Colonic mucosa (tissue), 4 donors: Measurements from ENCODE around the gene ATF6. TPM values are rescaled to one million over a fixed set of nuclear protein-coding genes. Genes with fewer than 3 reads are reported as not detected.

Experiments used
- DNase-seq: peaks from one replicate; pipeline ENCODE4 v3.0.0-alpha.2; 2020
- H3K27ac ChIP-seq: fragments of 200-600 bp; one replicate; pipeline ENCODE4 v1.8.0; 2021
- H3K27me3 ChIP-seq: fragments of 200-600 bp; one replicate; pipeline ENCODE4 v1.8.0; 2021
- H3K36me3 ChIP-seq: fragments of 200-600 bp; one replicate; pipeline ENCODE4 v1.8.0; 2021
- H3K4me1 ChIP-seq: fragments of 200-600 bp; one replicate; pipeline ENCODE4 v1.8.0; 2021; ENCODE audit warnings: mild to moderate bottlenecking
- H3K4me3 ChIP-seq: fragments of 200-600 bp; one replicate; pipeline ENCODE4 v1.8.0; 2021
- H3K9ac ChIP-seq, 2 donors: one replicate each; pipeline ENCODE4 v1.7.0; 2013; ENCODE audit warnings: control low read depth in 2 of 2, low read depth in 2 of 2, low read length in 2 of 2
- H3K9me3 ChIP-seq: fragments of 200-600 bp; one replicate; pipeline ENCODE4 v1.8.0; 2021
- intact Hi-C: fragments of 100-400 bp; cut with DNase I; formaldehyde crosslinking; loops from one replicate; pipeline ENCODE4 v1.14.1; 2022
- total RNA-seq, 2 donors: library from RNA; stranded (reverse); fragmentation: NEBNext Ultra II Directional in 1 of 2; extraction: Animal tissue kit (Norgen Biotek cat#: 25700) in 1 of 2; gene quantifications; one replicate each; pipeline ENCODE4 v1.2.1, GENCODE V29; 2021
- TF ChIP-seq, protein P1 (sequence below): fragments of 200-600 bp; IDR thresholded peaks from one replicate; pipeline ENCODE4 v1.8.0; 2022; ENCODE audit warnings: antibody characterized with exemption, mild to moderate bottlenecking
- donor health status: healthy.
- donor health status: DM: no; HTN: no; CAD: no.
- donor health status: DM: no; HTN: no; CAD: no.

The ATF6 gene
- total RNA-seq, 2 donors from 2014 or later = 19.6 to 24.2 TPM

DNA sequence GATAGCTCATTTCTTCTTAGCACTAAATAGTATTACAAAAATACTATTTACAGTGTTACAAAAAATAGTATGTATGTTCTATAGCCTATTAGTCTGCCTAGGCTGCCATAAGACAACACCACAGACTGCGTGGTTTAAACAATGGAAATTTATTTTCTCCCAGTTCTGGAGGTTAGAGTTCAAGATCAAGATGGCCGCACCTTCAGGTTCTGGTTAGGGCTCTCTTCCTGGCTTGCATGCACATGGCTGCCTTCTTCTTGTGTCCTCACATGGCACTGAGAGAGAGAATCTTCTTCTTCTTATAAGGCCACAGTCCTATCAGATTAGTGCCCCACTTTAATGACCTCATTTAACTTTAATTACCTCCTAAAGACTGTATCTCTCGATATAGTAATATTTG, 4.1 kb downstream of the ATF6 start:
- Histone ChIP-seq H3K27me3 (no peaks in the 10 kb centered on the region), H3K9ac (no peak overlapping the region), H3K36me3 (no peaks in the 10 kb centered on the region), H3K4me1 (no peaks in the 10 kb centered on the region), H3K9me3 (no peaks in the 10 kb centered on the region), H3K4me3 (no peak overlapping the region), H3K27ac (no peak overlapping the region)
- TF ChIP-seq, protein P1, sequence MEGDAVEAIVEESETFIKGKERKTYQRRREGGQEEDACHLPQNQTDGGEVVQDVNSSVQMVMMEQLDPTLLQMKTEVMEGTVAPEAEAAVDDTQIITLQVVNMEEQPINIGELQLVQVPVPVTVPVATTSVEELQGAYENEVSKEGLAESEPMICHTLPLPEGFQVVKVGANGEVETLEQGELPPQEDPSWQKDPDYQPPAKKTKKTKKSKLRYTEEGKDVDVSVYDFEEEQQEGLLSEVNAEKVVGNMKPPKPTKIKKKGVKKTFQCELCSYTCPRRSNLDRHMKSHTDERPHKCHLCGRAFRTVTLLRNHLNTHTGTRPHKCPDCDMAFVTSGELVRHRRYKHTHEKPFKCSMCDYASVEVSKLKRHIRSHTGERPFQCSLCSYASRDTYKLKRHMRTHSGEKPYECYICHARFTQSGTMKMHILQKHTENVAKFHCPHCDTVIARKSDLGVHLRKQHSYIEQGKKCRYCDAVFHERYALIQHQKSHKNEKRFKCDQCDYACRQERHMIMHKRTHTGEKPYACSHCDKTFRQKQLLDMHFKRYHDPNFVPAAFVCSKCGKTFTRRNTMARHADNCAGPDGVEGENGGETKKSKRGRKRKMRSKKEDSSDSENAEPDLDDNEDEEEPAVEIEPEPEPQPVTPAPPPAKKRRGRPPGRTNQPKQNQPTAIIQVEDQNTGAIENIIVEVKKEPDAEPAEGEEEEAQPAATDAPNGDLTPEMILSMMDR = no peak
- intact Hi-C loops = no loop called here
- no peak for DNase-seq

DNA sequence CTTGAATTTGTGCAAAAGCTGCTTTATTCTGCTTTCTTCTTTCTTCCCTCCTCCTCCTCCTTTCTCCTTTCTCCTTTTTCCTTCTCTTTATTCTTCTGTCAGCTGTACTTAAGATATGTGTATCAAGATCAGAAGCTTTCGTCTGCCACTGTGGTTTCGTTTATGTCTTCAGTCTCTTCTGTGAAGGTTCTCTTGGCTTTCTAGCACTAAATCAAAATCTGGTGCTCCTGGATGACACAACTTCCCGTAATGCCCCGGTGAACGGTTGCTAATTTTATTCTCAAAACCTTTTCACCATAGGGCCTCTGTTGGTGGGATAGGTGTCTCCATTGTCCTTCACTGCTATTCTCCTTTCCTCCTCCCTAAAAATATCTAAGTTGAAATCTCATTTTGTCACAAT, 5.0 kb downstream of the ATF6 start:
- no peak for DNase-seq
- TF ChIP-seq, protein P1 = no peak
- Histone ChIP-seq H3K27ac (no peak overlapping the region), H3K9me3 (no peaks in the 10 kb centered on the region), H3K4me3 (no peak overlapping the region), H3K36me3 (no peaks in the 10 kb centered on the region), H3K9ac (no peak overlapping the region), H3K27me3 (no peaks in the 10 kb centered on the region), H3K4me1 (no peaks in the 10 kb centered on the region)
- intact Hi-C loops = no loop called here

DNA sequence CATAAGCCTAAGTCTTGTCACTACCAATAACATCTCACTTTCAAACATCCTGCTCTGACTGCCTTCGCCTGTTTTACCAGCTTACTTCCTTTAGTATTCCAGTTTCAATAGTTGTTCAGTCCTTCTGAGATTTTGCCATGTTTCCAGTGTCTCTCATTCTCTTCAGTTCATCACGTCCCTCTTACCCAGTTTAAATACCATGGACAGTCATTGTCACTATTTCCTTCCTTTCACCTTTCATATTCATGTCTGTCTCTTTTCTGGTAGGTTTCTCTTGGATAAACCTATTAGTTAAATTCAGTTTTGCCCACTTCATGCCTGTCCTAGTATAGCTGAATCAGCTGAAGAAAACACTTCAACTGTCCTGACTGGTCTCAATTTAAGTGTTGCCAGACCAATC, 5.9 kb downstream of the ATF6 start:
- H3K27ac ChIP-seq = no peak overlapping the region
- no peaks in the 10 kb centered on the region for H3K9me3 ChIP-seq
- H3K4me1 ChIP-seq = no peaks in the 10 kb centered on the region
- H3K9ac ChIP-seq = no peak overlapping the region
- TF ChIP-seq, protein P1 = no peak
- intact Hi-C loops = no loop called here
- DNase-seq = no peak
- no peaks in the 10 kb centered on the region for H3K27me3 ChIP-seq
- no peak overlapping the region for H3K4me3 ChIP-seq
- H3K36me3 ChIP-seq = no peaks in the 10 kb centered on the region

DNA sequence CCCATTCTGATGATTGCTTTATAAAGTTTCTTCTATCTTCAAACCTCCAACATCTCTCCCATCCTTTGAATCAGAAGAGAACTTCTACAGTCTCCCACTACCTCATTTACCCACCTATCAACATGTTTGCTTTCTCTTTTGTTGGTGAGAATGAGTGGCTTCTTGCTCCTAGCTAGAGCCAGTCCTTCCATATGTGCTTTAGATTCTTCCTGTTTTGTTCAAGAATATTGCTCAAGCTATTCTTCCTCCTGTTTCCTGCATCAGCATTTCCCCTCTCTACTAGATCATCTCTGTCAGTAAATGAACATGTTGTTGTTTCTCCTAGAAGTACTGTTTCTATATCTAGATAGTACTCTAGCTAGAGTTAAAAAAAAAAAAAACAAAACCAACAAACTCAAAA, 6.3 kb downstream of the ATF6 start:
- no peaks in the 10 kb centered on the region for H3K4me1 ChIP-seq
- DNase-seq = no peak
- intact Hi-C loops = no loop called here
- H3K9ac ChIP-seq = no peak overlapping the region
- TF ChIP-seq, protein P1 = no peak
- H3K4me3 ChIP-seq = no peak overlapping the region
- no peak overlapping the region for H3K27ac ChIP-seq
- no peaks in the 10 kb centered on the region for H3K36me3 ChIP-seq
- H3K9me3 ChIP-seq = no peaks in the 10 kb centered on the region
- no peaks in the 10 kb centered on the region for H3K27me3 ChIP-seq

- no peaks in the 10 kb centered on the region for H3K27me3 ChIP-seq
- H3K4me1 ChIP-seq = no peaks in the 10 kb centered on the region
- no peak overlapping the region for H3K9ac ChIP-seq
- TF ChIP-seq, protein P1 = no peak
- no peak overlapping the region for H3K27ac ChIP-seq
- intact Hi-C loops = no loop called here
- no peak overlapping the region for H3K4me3 ChIP-seq
- no peaks in the 10 kb centered on the region for H3K36me3 ChIP-seq
- H3K9me3 ChIP-seq = no peaks in the 10 kb centered on the region
- no peak for DNase-seq
Measured at GRCh38 chr1:161773791-161774190, 7.7 kb downstream of the ATF6 start.

- DNase-seq = no peak
- intact Hi-C loops = no loop called here
- no peaks in the 10 kb centered on the region for H3K4me1 ChIP-seq
- no peak overlapping the region for H3K4me3 ChIP-seq
- TF ChIP-seq, protein P1 = no peak
- no peaks in the 10 kb centered on the region for H3K9me3 ChIP-seq
- H3K27me3 ChIP-seq = no peaks in the 10 kb centered on the region
- H3K36me3 ChIP-seq = no peaks in the 10 kb centered on the region
- no peak overlapping the region for H3K27ac ChIP-seq
- no peak overlapping the region for H3K9ac ChIP-seq
Measured at GRCh38 chr1:161777261-161777660, 11.1 kb downstream of the ATF6 start.
